ENCODE measurements around the gene ADRA2C.

- TF ChIP-seq CTCF (IDR thresholded peaks at IDR 0.05; ENCODE audit: borderline replicate concordance, extremely low read depth, low read length, poor library complexity, severe bottlenecking): no peak
- no peak for TF ChIP-seq EZH2 (IDR thresholded peaks at IDR 0.05; ENCODE audit: borderline replicate concordance, low read depth, low read length, severe bottlenecking)
Measured at GRCh38 chr4:3779509-3779908, 13.3 kb downstream of the ADRA2C start.
